ENCODE data around the gene YAF2. TPM values are rescaled to one million over a fixed set of nuclear protein-coding genes. Genes with fewer than 3 reads are reported as not detected.
"Not testable (repeated sequence)": the region's sequence is repeated elsewhere in the genome, so short reads cannot be mapped to it uniquely, and the experiment has no call there.

YAF2 gene
- total RNA-seq, 1 donor from 2014 or later = 52.5 TPM

GRCh38 chr12:42255866-42256261 lies 17.8 kb upstream of the YAF2 start:
- Mint-ChIP-seq H3K27ac (ENCODE audit: unreplicated experiment) (no peak overlapping the region), H3K4me1 (ENCODE audit: low read depth, unreplicated experiment) (no peaks in the 10 kb centered on the region), H3K36me3 (ENCODE audit: unreplicated experiment) (peaks cover 6% of the 10 kb centered on the region), H3K27me3 (ENCODE audit: unreplicated experiment) (peaks cover 2% of the 10 kb centered on the region), H3K4me3 (ENCODE audit: unreplicated experiment) (no peak overlapping the region), H3K9me3 (ENCODE audit: unreplicated experiment) (no peaks in the 10 kb centered on the region)
- no peak for TF ChIP-seq CTCF (IDR thresholded peaks at IDR 0.05; ENCODE audit: partially characterized antibody, unreplicated experiment)
- no peak for DNase-seq

GRCh38 chr12:42255221-42255865 lies 17.3 kb upstream of the YAF2 start:
- no peak for TF ChIP-seq CTCF (IDR thresholded peaks at IDR 0.05; ENCODE audit: partially characterized antibody, unreplicated experiment)
- Mint-ChIP-seq H3K36me3 (ENCODE audit: unreplicated experiment) (peaks cover 6% of the 10 kb centered on the region), H3K9me3 (ENCODE audit: unreplicated experiment) (no peaks in the 10 kb centered on the region), H3K27me3 (ENCODE audit: unreplicated experiment) (peaks cover 4% of the 10 kb centered on the region), H3K27ac (ENCODE audit: unreplicated experiment) (no peak overlapping the region), H3K4me3 (ENCODE audit: unreplicated experiment) (no peak overlapping the region), H3K4me1 (ENCODE audit: low read depth, unreplicated experiment) (no peaks in the 10 kb centered on the region)
- DNase-seq = no peak

GRCh38 chr12:42252645-42253044 lies 14.6 kb upstream of the YAF2 start:
- H3K4me3 Mint-ChIP-seq (ENCODE audit: unreplicated experiment); DNase-seq; H3K27me3 Mint-ChIP-seq (ENCODE audit: unreplicated experiment); H3K27ac Mint-ChIP-seq (ENCODE audit: unreplicated experiment); H3K36me3 Mint-ChIP-seq (ENCODE audit: unreplicated experiment); H3K9me3 Mint-ChIP-seq (ENCODE audit: unreplicated experiment); H3K4me1 Mint-ChIP-seq (ENCODE audit: low read depth, unreplicated experiment): not testable (repeated sequence)

GRCh38 chr12:42249033-42249432 lies 11.0 kb upstream of the YAF2 start:
- H3K27me3 Mint-ChIP-seq (ENCODE audit: unreplicated experiment) = peaks cover 12% of the 10 kb centered on the region
- H3K4me3 Mint-ChIP-seq (ENCODE audit: unreplicated experiment) = not testable (repeated sequence)

GRCh38 chr12:42240131-42240750 lies 2.2 kb upstream of the YAF2 start:
- no peak overlapping the region for H3K27ac Mint-ChIP-seq (ENCODE audit: unreplicated experiment)
- peaks cover 15% of the 10 kb centered on the region for H3K9me3 Mint-ChIP-seq (ENCODE audit: unreplicated experiment)
- H3K4me1 Mint-ChIP-seq (ENCODE audit: low read depth, unreplicated experiment) = peaks cover 10% of the 10 kb centered on the region
- peaks cover 9% of the 10 kb centered on the region for H3K27me3 Mint-ChIP-seq (ENCODE audit: unreplicated experiment)
- H3K36me3 Mint-ChIP-seq (ENCODE audit: unreplicated experiment) = peaks cover 5% of the 10 kb centered on the region
- TF ChIP-seq CTCF (IDR thresholded peaks at IDR 0.05; ENCODE audit: partially characterized antibody, unreplicated experiment) = no peak
- H3K4me3 Mint-ChIP-seq (ENCODE audit: unreplicated experiment) = no peak overlapping the region
- no peak for DNase-seq

More at GRCh38 chr12:42249033-42249432, 11.0 kb upstream of the YAF2 start:
- H3K27ac Mint-ChIP-seq (ENCODE audit: unreplicated experiment); H3K36me3 Mint-ChIP-seq (ENCODE audit: unreplicated experiment); H3K9me3 Mint-ChIP-seq (ENCODE audit: unreplicated experiment); H3K4me1 Mint-ChIP-seq (ENCODE audit: low read depth, unreplicated experiment); DNase-seq: not testable (repeated sequence)

- DNase-seq = no peak
- Mint-ChIP-seq H3K9me3 (ENCODE audit: unreplicated experiment) (peaks cover 15% of the 10 kb centered on the region), H3K27me3 (ENCODE audit: unreplicated experiment) (peaks cover 9% of the 10 kb centered on the region), H3K4me1 (ENCODE audit: low read depth, unreplicated experiment) (peaks cover 16% of the 10 kb centered on the region), H3K4me3 (ENCODE audit: unreplicated experiment) (peak overlapping the region; percentile 67), H3K36me3 (ENCODE audit: unreplicated experiment) (peaks cover 5% of the 10 kb centered on the region), H3K27ac (ENCODE audit: unreplicated experiment) (peak overlapping the region; percentile 73)
- TF ChIP-seq CTCF (IDR thresholded peaks at IDR 0.05; ENCODE audit: partially characterized antibody, unreplicated experiment) = no peak
Observed at GRCh38 chr12:42237853-42238239, 202 bp downstream of the YAF2 start.

All from glutamatergic neuron (in vitro differentiated cells).